H1 (cell line): Measurements from ENCODE around the gene CDK15. TPM values are rescaled to one million over a fixed set of nuclear protein-coding genes. Genes with fewer than 3 reads are reported as not detected.
A peak's percentile ranks its signal among the peaks of the same experiment; 100 is the strongest.

Experiments
- CTCF ChIA-PET: fragments of 300-600 bp; sonication (Branson Sonifier 250); formaldehyde crosslinking; loops from one replicate; lab custom pipeline; 2021; ENCODE audit not compliant: partially characterized antibody; lab: Charles Lee
- POLR2A ChIA-PET: fragments of 300-600 bp; sonication (Branson Sonifier 250); formaldehyde crosslinking; loops from one replicate; lab custom pipeline; 2021; ENCODE audit warnings: inconsistent platforms; ENCODE audit not compliant: partially characterized antibody; lab: Charles Lee
- DNase-seq, 2 experiments: peaks; one replicate each; pipeline versions ENCODE4 v3.0.0 to v3.0.0-alpha.2; 2010 to 2022; ENCODE audit warnings: low spot score in 2 of 2, low read depth in 1 of 2, mixed read lengths in 1 of 2
- FAIRE-seq: peaks from 2 replicates; lab custom pipeline; 2011; peaks lifted over from hg19 to GRCh38; lab: Jason Lieb, UNC
- H2AFZ ChIP-seq: 2 replicates; pipeline ENCODE4 v1.8.1; 2012; ENCODE audit warnings: low read length, inconsistent platforms
- H2AK5ac ChIP-seq: 2 replicates; pipeline ENCODE4 v1.6.1; 2013; ENCODE audit warnings: low read depth, low read length
- H2BK120ac ChIP-seq: replicated peaks from 2 replicates; pipeline ENCODE3; 2013; ENCODE audit warnings: low read depth, low read length, inconsistent platforms
- H2BK12ac ChIP-seq: 2 replicates; pipeline ENCODE4 v1.6.1; 2013; ENCODE audit warnings: low read depth, low read length
- H2BK15ac ChIP-seq: 2 replicates; pipeline ENCODE4 v1.6.1; 2013; ENCODE audit warnings: low read length
- H2BK20ac ChIP-seq: 2 replicates; pipeline ENCODE4 v1.6.1; 2013; ENCODE audit warnings: low read length
- H2BK5ac ChIP-seq: 2 replicates; pipeline ENCODE4 v1.6.1; 2013; ENCODE audit warnings: low read depth, low read length
- H3K14ac ChIP-seq: 2 replicates; pipeline ENCODE4 v1.6.1; 2013; ENCODE audit warnings: inconsistent platforms; ENCODE audit not compliant: insufficient read length
- H3K18ac ChIP-seq: 2 replicates; pipeline ENCODE4 v1.6.1; 2013; ENCODE audit warnings: low read length; ENCODE audit errors: extremely low read depth
- H3K23ac ChIP-seq: 2 replicates; pipeline ENCODE4 v1.6.1; 2013; ENCODE audit warnings: inconsistent platforms; ENCODE audit not compliant: insufficient read length
- H3K23me2 ChIP-seq: 2 replicates; pipeline ENCODE4 v1.6.1; 2013; ENCODE audit warnings: low read depth, low read length
- H3K27ac ChIP-seq: 2 replicates; pipeline ENCODE4 v1.6.1; 2011; ENCODE audit warnings: low read depth, low read length, inconsistent platforms
- H3K27me3 ChIP-seq, 4 experiments: replicated peaks in 1 of 4; 1 replicate in 1 of 4; 2 replicates in 3 of 4; pipeline versions ENCODE4 v1.6.1 to v1.8.1; 2011 to 2013; ENCODE audit warnings: low read length in 3 of 4, mild to moderate bottlenecking in 3 of 4, inconsistent platforms in 2 of 4, mixed read lengths in 2 of 4, moderate library complexity in 1 of 4; ENCODE audit not compliant: control insufficient read depth in 3 of 4, insufficient read depth in 3 of 4; ENCODE audit errors: extremely low read depth in 1 of 4
- H3K36me3 ChIP-seq, 4 experiments: 2 replicates each; pipeline versions ENCODE4 v1.6.1 to v1.8.1; 2011 to 2013; ENCODE audit warnings: mild to moderate bottlenecking in 4 of 4, low read length in 3 of 4, moderate library complexity in 2 of 4, control low read depth in 1 of 4, inconsistent platforms in 1 of 4; ENCODE audit not compliant: insufficient read depth in 4 of 4, control insufficient read depth in 2 of 4
- H3K4ac ChIP-seq: replicated peaks from 2 replicates; pipeline ENCODE3; 2013; ENCODE audit warnings: low read length, low read depth, mixed read lengths, inconsistent platforms; ENCODE audit not compliant: insufficient read length
- H3K4me1 ChIP-seq, 4 experiments: replicated peaks in 1 of 4; 1 replicate in 1 of 4; 2 replicates in 3 of 4; pipeline versions ENCODE4 v1.6.1 to v1.8.1; 2011 to 2013; ENCODE audit warnings: low read length in 3 of 4, inconsistent platforms in 2 of 4, mixed read lengths in 1 of 4; ENCODE audit not compliant: insufficient read depth in 4 of 4, control insufficient read depth in 3 of 4
- H3K4me2 ChIP-seq, 2 experiments: 2 replicates each; pipeline versions ENCODE4 v1.6.1 to v1.8.1; 2011 to 2013; ENCODE audit warnings: low read depth in 2 of 2, low read length in 2 of 2, control low read depth in 1 of 2, inconsistent platforms in 1 of 2, mild to moderate bottlenecking in 1 of 2; ENCODE audit not compliant: insufficient read depth in 1 of 2
- H3K4me3 ChIP-seq, 4 experiments: fragments of 200-600, 300-600 bp in 1 of 4; sonication (generic), shearing (Covaris generic), sonication (Bioruptor Twin) in 1 of 4; 2 replicates each; pipeline versions ENCODE4 v1.5.1 to v1.8.1; 2011 to 2016; ENCODE audit warnings: low read length in 4 of 4, low read depth in 3 of 4, control low read depth in 2 of 4, inconsistent platforms in 2 of 4, mild to moderate bottlenecking in 2 of 4, mixed read lengths in 1 of 4, moderate library complexity in 1 of 4; ENCODE audit not compliant: insufficient read depth in 2 of 4; ENCODE audit errors: extremely low read depth in 1 of 4
- H3K56ac ChIP-seq: replicated peaks from 2 replicates; pipeline ENCODE3; 2013; ENCODE audit warnings: low read depth, mild to moderate bottlenecking, mixed read lengths, low read length, inconsistent platforms; ENCODE audit not compliant: insufficient read length
- H3K79me1 ChIP-seq: 2 replicates; pipeline ENCODE4 v1.6.1; 2013; ENCODE audit warnings: low read depth, low read length, control low read depth
- H3K79me2 ChIP-seq, 2 experiments: 2 replicates each; pipeline versions ENCODE4 v1.6.1 to v1.8.1; 2012 to 2013; ENCODE audit warnings: low read length in 2 of 2, mild to moderate bottlenecking in 2 of 2, inconsistent platforms in 1 of 2; ENCODE audit not compliant: insufficient read depth in 2 of 2, control insufficient read depth in 1 of 2
- H3K9ac ChIP-seq, 4 experiments: replicated peaks in 1 of 4; 1 replicate in 1 of 4; 2 replicates in 3 of 4; pipeline versions ENCODE4 v1.6.1 to v1.8.1; 2011 to 2013; ENCODE audit warnings: low read depth in 3 of 4, low read length in 3 of 4, control low read depth in 2 of 4, mild to moderate bottlenecking in 2 of 4, moderate library complexity in 2 of 4, inconsistent platforms in 1 of 4; ENCODE audit errors: extremely low read depth in 1 of 4
- H3K9me3 ChIP-seq, 2 experiments: 2 replicates each; pipeline versions ENCODE4 v1.6.1 to v1.8.1; 2012 to 2013; ENCODE audit warnings: mild to moderate bottlenecking in 2 of 2, moderate library complexity in 2 of 2, control low read depth in 1 of 2, inconsistent platforms in 1 of 2, low read depth in 1 of 2, low read length in 1 of 2, mixed read lengths in 1 of 2; ENCODE audit not compliant: insufficient read depth in 2 of 2
- H4K20me1 ChIP-seq, 2 experiments: replicated peaks in 1 of 2; 2 replicates each; pipeline versions ENCODE3 to v1.8.1; 2011 to 2013; ENCODE audit warnings: inconsistent platforms in 2 of 2, low read length in 2 of 2, mild to moderate bottlenecking in 1 of 2; ENCODE audit not compliant: insufficient read depth in 2 of 2, control insufficient read depth in 1 of 2
- H4K5ac ChIP-seq: 2 replicates; pipeline ENCODE4 v1.6.1; 2013; ENCODE audit warnings: low read length, low read depth, mixed read lengths, inconsistent platforms; ENCODE audit not compliant: insufficient read length
- H4K8ac ChIP-seq: 2 replicates; pipeline ENCODE4 v1.8.0; 2013; ENCODE audit warnings: mild to moderate bottlenecking, moderate library complexity, low read length, inconsistent platforms; ENCODE audit not compliant: insufficient read depth; ENCODE audit errors: extremely low read depth
- H4K91ac ChIP-seq: replicated peaks from 2 replicates; pipeline ENCODE3; 2013; ENCODE audit warnings: low read length, mixed read lengths, inconsistent platforms; ENCODE audit not compliant: insufficient read length
- BRCA1 ChIP-seq: IDR thresholded peaks from 2 replicates; pipeline ENCODE4 v1.6.1; 2012; ENCODE audit warnings: low read depth, low read length, improper control_type of control experiment
- CHD1 ChIP-seq: IDR thresholded peaks from 2 replicates; pipeline ENCODE4 v1.6.1; 2012; ENCODE audit warnings: low read depth, low read length, improper control_type of control experiment
- CREB1 ChIP-seq: IDR thresholded peaks from 2 replicates; pipeline ENCODE4 v1.6.1; 2012; ENCODE audit warnings: inconsistent platforms
- EP300 ChIP-seq, 2 experiments: IDR thresholded peaks; 1 replicate in 1 of 2; 2 replicates in 1 of 2; pipeline ENCODE4 v1.6.1; 2011 to 2012; ENCODE audit warnings: low read depth in 2 of 2, low read length in 2 of 2, mild to moderate bottlenecking in 2 of 2, borderline replicate concordance in 1 of 2, inconsistent platforms in 1 of 2, moderate library complexity in 1 of 2
- GABPA ChIP-seq: IDR thresholded peaks from 2 replicates; pipeline ENCODE4 v1.6.1; 2011; ENCODE audit warnings: mild to moderate bottlenecking, low read length, moderate library complexity, borderline replicate concordance; ENCODE audit not compliant: insufficient read depth
- TAF1 ChIP-seq: IDR thresholded peaks from 2 replicates; pipeline ENCODE4 v1.6.1; 2011; ENCODE audit warnings: mild to moderate bottlenecking, low read depth, low read length
- TAF7 ChIP-seq: optimal IDR thresholded peaks from 2 replicates; pipeline ENCODE3; 2011; ENCODE audit warnings: low read depth, mild to moderate bottlenecking, inconsistent platforms, low read length, moderate library complexity, borderline replicate concordance
- WGBS, 2 experiments: shearing (Covaris generic) in 1 of 2; methylation state at CpG; one replicate each; pipeline versions ENCODE4 v1.1.6 to v1.1.7; 2013 to 2015; ENCODE audit warnings: low lambda C conversion rate in 2 of 2, mixed read lengths in 2 of 2, inconsistent platforms in 1 of 2, low coverage in 1 of 2, missing lambda C conversion rate in 1 of 2; ENCODE audit not compliant: insufficient replicate concordance in 2 of 2, insufficient coverage in 1 of 2, insufficient read length in 1 of 2; ENCODE audit errors: extremely low coverage in 1 of 2, missing lambda C conversion rate in 1 of 2; 5-methylcytosine and 5-hydroxymethylcytosine counted together
- polyA plus RNA-seq, 7 experiments: library from polyadenylated mRNA; depleted of rRNA in 3 of 7; stranded (reverse) in 5 of 7; unstranded in 2 of 7; fragments of >200 nt in 5 of 7; fragments of 200-250 nt in 2 of 7; gene quantifications; 1 replicate in 5 of 7; 2 replicates in 1 of 7; 4 replicates in 1 of 7; pipeline versions ENCODE4 v1.2.1 to v1.2.3, GENCODE V29; 2011 to 2013; ENCODE audit warnings: missing spikeins in 2 of 7, mixed read lengths in 2 of 7
- total RNA-seq: library from RNA; stranded (reverse); fragmentation: NEBNext Ultra II Directional; extraction: Animal tissue kit (Norgen Biotek cat#: 25700); gene quantifications from 2 replicates; pipeline ENCODE4 v1.2.1, GENCODE V29; 2021

The CDK15 gene
- total and polyA plus RNA-seq, 2 of the 8 experiments (the other 6 are each of a cell fraction or from before 2014, with no cell fraction given), result 0.03 TPM; not detected in 1

- ChIA-PET CTCF (interaction anchor here (0.6 to 1.8 kb wide), 4 partner anchors 9 to 333 kb away, joined by 3 to 5 read pairs (median 3); no protein-coding TSS in a partner anchor), POLR2A (interaction anchor here (0.6 to 3.8 kb wide), 4 partner anchors 11 to 84 kb away, joined by 3 to 17 read pairs (median 3); no protein-coding TSS in a partner anchor)
- Histone ChIP-seq H2BK15ac (no peak overlapping the region), H3K9me3 (0 out of 4 replicates have a peak, but pooled peaks cover 0 to 4% of the 10 kb centered on the region in 2 experiments), H2BK12ac (no peak overlapping the region), H3K56ac (no peak overlapping the region), H3K4me3 (no peak overlapping the region), H2BK5ac (0 out of 2 replicates have a peak overlapping the region, but pooled peaks have one; percentile 14), H3K27me3 (no peaks in the 10 kb centered on the region), H3K4me2 (no peak overlapping the region), H3K23me2 (no peaks in the 10 kb centered on the region), H3K23ac (no peak overlapping the region), H3K9ac (no peak overlapping the region), H2AK5ac (no peak overlapping the region), H2BK120ac (no peak overlapping the region), H4K8ac (no peak overlapping the region), H3K27ac (no peak overlapping the region), H4K91ac (no peak overlapping the region), H2AFZ (no peak overlapping the region), H3K79me1 (no peaks in the 10 kb centered on the region), H2BK20ac (no peak overlapping the region), H4K5ac (no peak overlapping the region), H3K4me1 (peaks cover 0 to 11% (median 7%) of the 10 kb centered on the region in 4 experiments; a peak in 4 of 7 replicates), H3K4ac (no peak overlapping the region), H3K18ac (no peak overlapping the region), H3K79me2 (no peaks in the 10 kb centered on the region), H3K14ac (no peak overlapping the region), H4K20me1 (no peaks in the 10 kb centered on the region), H3K36me3 (peaks cover 0 to 3% (median 0%) of the 10 kb centered on the region in 4 experiments; a peak in 1 of 8 replicates)
- DNase-seq (peak in 1 of 2 experiments; percentile 46), FAIRE-seq (no peak)
- 89% methylated on average over 2 of the region's 2 CpGs; no CpG with 5 or more reads in 1 of the 2 experiments for WGBS, 2 experiments
- TF ChIP-seq TAF1 (no peak), CREB1 (no peak), BRCA1 (no peak), GABPA (no peak), EP300 (IDR thresholded peaks at IDR 0.05; ENCODE audit: borderline replicate concordance in 1 of 2, low read depth in 2 of 2, low read length in 2 of 2) (no peak), CHD1 (no peak), TAF7 (no peak)
Observed at GRCh38 chr2:201938156-201938775, 131.9 kb downstream of the CDK15 start.
